GM21447 (cell line): Measurements from ENCODE around the gene THSD7B.
A peak's percentile ranks its signal among the peaks of the same experiment; 100 is the strongest.

ENCODE experiments used
- ATAC-seq: cut with Tn5 transposase; IDR thresholded peaks from one replicate; pipeline ENCODE4 v1.9.1; 2021; ENCODE audit not compliant: unreplicated experiment

Gene THSD7B

DNA sequence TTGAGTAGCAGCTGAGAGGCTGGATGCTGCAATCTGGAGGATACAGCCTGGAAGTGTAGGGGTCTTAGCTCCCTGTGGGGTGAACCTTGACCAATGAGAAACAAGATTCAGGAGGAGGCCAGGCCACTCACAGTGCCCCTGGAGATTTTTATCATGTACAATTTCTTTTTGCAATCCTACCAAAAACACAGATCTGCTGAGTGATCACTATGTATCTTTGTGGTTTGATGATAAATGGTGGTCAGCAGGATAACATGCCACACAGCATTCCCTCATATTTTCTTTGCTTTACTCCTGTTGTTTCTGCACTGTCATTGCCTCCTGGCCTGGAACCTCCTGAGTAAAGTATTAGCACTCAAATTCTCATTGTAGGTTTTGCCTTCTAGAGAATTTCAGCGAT, 357.9 kb downstream of the THSD7B start:
- ATAC-seq = no peak

DNA sequence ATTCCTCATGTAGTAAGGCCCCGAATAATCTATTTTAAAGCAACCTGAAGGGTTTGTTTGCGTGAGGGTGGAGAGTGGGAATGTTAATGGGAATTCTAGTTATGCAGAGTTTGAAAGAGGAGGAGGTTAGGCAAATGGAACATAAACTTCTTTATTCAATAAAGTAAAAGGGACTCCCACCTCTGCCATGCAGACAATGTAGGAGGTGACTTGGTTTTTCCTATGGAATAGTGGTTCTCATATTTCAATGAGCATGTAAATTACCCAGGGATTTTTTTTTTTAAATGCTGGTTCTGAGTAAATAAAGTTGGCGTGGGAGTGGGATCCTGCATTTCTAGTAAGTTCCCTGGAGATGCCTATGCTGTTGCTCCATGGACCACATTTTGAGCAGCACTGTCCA, 367.9 kb downstream of the THSD7B start:
- ATAC-seq = no peak

DNA sequence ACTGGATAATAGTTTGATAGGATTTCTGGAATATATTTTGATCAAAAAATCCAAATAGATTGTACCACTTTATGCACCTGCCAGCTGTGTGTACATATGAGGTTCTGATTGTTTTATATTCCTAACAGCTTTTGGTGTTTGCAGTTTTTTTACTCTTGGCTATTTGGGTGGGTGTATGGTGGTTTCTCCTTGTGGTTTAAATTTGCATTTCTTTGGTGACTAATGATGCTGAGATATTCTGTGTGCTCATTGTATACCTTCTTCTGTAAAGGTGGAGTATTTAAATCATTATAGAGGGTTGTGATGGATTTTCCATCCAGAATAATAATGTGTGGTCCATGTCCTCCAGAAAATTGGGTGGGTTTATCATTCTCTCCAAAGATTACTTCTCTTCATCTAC, 372.9 kb downstream of the THSD7B start:
- no peak for ATAC-seq

DNA sequence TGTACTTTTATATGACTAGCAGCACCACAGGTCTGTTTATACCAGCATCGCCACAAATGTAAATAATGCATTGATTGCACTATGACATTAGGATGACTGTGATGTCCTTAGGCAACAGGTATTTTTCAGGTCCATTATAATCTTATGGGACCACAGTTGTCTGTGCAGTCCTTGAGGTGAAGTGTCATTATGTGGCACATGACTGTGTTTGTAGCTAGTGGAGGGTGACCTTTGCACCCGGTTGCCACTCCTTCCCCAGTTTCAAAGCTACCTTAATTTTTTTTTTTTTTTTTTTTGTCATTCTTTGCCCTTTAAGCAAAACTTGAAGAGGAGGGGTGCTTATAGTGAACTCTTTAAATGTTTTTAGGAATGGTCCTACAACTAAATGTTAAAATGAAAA, 386.4 kb downstream of the THSD7B start:
- no peak for ATAC-seq

DNA sequence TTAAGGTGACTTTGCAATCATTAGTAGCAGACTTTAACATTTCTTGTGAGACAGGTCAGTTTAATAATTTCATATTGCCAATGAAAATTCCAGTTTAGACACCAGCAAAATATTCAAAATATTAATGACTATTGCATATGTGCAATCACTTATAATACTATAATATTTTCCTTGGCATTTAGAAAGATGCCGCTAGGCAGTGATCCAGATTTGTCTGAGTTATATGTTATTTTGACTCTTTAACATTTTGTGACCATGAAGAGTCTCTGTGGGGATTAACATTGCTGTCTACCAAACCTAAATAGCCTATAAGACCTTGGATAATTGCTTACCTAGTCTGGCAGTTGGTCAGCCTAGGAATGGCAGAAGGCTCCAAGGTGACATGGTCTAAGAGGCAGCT, 389.6 kb downstream of the THSD7B start:
- ATAC-seq = no peak

DNA sequence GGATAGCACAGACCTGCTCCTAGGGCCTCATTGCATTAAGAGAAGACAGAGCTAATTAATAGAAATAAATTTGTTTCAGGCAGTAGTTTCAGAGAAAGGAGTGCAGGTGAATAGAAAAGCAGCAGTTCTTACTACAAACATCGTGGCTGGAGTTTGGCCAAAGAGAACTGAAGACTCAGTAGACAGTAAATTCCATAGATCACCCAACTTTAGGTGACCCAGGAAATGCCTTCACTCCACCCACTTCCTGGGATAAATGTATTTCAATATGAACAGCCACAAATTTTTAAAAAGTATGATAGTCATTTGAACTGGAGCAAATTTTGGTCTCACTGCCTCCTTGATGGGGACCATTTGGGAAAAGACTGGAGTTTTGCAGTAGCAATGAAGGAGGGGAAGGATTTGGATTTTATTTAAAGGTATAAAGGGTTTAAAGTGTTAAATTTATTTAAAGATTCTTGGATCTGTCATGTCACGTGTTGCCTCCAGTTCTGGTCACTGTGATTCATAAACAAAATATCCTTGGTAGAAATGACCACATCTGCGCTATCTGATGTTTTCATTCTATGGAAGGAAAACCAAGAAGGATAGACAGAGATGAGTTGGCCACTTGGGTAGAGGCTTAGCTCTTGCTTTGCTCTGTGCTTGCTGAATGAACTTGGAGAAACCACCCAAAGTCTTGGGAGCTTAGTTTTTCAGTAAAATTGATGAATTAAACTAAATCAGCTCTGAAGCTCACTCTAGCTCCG, 390.2 kb downstream of the THSD7B start:
- no peak for ATAC-seq

DNA sequence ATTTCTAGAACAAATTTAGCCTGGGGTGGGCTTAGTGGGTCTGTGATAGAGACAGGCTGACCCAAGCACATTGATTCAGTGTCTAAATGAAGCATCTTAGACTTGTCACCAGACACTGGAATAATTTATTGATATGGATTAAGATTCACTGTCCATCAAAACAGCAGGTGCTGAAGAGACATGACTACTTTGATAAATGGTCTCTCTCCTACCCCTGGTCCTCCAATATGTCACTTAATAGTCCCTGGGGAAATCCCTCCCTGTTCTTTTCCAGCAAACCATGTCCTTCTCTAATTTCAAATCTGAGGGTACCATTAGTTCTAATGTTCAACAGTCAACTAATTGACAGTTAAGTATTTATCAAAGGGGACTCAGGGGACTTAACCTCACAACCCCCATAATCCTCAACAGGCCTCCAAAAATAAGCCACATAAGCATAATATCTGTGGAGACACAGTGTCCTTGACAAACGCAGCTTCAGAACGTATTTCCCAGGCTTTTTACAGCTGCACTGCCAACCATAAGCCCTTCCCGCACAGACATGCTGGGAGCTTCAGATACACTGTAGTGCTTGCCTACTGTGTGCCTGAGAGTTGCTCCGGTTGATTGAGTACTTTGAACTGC, 391.0 kb downstream of the THSD7B start:
- no peak for ATAC-seq

DNA sequence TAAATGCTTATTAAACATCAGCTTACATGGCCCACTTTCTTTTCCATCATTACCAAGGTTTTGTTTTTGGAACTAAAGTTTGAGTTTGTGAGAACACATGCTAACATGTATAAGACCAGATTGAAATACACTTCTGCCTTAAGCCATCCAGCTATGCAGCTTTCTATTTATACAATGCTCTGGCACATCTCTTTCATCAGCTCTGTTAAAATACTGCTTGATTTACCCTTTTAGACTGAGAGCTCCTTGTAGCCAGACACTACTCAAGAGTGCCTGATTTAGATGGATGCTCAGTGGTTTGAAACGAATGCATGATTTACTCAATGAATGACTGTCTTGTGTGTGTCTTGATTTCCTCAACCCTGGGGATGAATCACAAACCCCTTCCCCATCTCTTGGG, 392.5 kb downstream of the THSD7B start:
- ATAC-seq = no peak

DNA sequence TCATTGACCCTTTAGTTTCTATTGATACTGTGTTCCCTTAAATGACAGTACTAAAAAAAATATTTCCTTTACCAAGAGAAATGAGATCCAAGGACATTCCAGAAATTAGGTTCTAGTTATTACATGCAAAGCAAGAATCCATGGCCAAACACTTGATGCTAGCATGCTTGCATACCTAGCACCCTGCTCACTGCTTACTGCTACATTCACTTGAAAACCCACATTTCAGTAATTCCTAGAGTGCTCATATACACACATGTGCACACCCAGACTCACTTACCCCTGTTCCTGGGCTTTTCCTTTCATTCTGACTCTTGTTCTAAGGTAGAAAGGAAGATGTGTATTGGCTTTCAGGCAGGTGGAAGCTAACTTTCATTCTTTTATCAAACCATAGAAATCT, 395.9 kb downstream of the THSD7B start:
- no peak for ATAC-seq

DNA sequence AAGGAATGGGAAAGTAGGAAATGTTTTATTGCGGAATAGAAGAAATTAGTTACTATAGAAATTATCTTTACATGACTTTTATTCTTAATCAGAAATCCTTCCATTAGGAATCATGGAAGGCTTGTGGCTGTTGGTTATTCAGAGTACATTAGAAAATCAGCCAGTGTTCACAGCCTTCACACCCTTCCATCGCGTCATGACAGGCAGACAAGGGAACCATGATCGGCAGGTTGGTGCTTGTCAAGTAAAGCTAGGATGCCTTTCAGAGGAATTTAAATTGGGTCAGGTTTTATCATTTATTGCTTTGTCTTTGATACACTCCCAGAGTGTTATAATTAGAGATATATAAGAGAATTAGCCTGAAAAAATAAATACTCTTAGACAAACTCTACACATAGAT, 400.6 kb downstream of the THSD7B start:
- no peak for ATAC-seq

DNA sequence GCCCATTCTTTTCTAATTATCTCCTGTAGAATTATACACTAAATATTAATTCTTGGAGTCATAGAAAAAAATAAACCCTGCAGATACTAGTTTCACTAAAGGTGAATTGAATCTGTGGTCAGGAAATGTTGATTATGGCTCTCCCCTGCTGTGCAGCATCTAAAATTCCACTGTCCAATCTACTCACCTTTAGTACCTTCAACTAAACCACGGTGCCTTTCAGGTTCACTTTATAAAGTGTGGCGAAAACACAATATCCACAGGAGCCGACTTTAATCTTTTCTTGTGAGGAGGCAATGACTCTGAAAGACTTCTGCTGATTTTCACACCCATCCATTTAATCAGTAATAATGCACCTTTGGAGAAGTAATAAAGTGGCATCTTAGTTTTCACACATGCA, 402.3 kb downstream of the THSD7B start:
- no peak for ATAC-seq

DNA sequence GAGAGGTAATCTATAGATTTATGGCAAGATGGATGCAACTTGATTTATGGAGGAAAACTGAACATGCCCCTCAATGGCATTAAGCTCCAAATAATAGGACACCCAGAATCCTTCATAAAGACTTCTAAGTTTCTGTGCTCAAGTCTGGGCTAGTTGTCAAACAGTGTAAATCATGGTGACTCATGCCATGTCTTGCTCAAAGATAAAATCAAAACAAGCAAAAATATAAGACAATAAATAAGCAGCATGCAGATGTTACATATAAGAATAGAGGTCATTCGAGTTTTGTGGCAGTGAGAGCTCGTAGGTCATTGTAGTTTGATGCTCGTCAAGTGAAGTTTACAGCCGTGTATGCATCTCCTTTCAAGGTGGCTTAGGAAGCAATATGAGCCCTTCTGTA, 403.2 kb downstream of the THSD7B start:
- ATAC-seq = no peak

DNA sequence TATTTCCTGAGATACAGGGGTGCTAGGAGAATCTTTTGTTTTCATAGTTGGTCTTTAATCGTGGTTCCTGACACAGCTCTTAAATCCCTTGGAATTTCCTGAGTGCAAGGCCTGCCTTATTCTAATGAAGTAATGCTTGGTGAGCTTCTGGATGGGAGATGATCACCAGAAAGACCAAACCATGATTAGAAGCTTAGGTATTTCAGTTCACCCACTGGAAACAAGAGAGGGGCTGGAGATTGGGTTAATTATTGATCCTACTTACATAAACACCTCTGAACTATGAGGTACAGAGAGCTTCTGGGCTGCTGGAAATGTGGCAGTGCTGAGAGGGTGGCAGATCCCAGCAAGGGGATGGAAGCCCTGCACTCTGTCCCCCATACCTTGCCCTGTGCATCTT, 406.8 kb downstream of the THSD7B start:
- no peak for ATAC-seq

DNA sequence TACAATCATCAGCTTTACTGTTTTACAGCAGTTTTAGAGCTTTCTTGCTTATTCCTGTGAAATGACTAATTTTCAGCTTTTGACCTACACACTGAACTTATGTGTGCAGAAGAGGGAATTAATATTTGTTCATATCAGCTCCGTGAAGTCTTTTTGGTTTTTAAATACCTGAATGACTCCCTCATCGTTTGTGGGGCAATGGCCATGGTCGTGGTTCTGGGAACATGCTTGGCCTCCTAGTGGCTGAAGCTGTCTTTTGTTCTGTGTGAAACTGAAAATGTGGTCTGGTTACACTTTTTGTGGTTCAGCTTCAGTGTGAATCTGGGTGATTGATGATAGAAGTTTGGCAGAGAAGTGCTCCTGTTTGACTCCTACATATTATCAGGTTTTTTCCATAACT, 408.1 kb downstream of the THSD7B start:
- peak; percentile 81 for ATAC-seq

DNA sequence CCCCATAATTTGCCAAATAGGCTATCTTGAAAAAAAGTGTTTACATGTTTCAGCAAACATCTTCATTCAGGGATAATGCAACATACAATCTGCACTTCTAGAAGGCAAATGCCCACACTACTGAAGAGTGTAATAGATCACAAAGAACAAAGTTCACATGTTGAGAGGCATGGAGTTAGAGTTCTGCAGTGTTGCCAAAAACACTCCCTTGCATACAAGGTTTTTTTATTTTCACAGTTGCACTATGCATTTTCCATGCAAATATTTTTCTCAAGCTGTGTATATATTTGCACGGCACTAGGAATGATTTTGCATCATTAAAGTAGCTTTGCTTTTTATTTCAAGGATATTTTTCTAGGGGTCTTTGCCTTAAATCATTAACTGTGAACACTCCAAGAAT, 409.9 kb downstream of the THSD7B start:
- ATAC-seq = no peak

DNA sequence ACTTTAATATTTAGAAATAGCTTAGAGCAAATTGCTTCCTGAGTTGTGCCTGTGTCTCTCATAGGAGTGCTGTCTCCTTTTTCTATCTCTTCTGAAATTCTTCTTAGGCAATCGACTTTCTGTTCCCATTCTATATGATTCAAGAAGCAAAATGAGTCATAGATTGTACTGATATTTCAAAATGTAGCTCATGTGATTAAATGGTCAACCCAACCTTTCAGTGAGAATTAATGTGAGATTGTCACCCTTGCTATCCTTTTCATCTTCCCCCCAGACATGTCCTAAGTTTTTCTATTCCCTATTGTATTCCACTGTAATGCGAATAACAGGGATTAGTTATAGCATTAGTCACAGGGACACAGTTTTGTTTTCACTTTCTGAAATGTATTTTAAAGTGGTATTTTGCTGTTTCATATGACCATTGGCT, 413.6 kb downstream of the THSD7B start:
- no peak for ATAC-seq

DNA sequence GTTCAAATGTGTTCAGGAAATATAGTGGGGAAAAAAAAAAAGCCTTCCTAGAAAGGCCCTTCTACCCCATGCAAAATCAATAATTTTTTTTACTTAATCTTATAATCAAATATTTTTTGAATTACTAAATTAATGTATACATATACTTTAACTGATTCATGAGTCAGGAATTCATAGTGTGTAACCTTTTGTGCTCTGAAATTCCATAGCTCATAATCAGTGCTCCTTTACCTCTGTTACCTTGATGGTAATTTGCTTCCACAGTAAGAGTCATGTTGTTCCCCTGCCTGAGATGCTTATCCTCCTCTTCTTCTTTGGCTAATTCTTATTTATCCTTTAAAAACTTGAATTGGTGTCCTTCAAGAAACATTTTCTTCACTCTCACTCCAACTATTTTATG, 414.2 kb downstream of the THSD7B start:
- no peak for ATAC-seq

DNA sequence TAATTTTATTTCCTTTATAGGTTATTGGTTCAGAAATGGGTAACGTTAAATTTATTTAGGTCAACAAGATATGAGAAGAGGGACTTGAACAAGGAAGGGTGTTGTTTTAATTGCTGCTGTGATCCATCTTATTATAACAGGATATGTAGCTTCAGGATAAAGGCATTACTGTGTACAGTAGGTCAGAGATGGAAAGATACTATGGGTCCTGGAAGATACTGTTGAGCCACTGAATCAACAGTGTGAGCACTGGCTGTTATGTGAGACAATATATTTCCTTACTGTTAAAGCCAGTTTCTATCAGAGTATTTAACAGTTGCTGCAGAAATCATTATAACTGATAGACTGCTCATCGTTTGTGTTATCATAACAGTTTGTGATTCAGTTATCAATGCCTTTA, 414.7 kb downstream of the THSD7B start:
- no peak for ATAC-seq

DNA sequence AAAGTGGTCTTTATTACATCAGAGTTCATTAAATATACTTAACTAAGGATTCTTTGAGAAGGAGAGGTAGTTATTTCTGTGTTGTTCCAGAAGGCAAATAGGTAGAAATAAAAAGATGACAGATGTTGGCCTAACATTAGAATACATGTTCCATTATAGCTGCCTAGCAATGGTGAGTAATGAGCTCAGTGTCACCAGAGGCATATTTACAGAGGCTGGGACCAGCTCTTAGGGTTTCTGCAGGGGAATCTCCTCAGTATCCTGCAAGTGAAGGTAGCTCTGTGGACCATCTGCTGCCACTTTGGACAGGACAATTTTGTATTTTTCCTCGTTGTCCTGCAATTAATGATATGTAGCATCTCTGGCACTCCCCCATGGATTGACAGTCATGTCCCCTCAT, 416.0 kb downstream of the THSD7B start:
- ATAC-seq = no peak

DNA sequence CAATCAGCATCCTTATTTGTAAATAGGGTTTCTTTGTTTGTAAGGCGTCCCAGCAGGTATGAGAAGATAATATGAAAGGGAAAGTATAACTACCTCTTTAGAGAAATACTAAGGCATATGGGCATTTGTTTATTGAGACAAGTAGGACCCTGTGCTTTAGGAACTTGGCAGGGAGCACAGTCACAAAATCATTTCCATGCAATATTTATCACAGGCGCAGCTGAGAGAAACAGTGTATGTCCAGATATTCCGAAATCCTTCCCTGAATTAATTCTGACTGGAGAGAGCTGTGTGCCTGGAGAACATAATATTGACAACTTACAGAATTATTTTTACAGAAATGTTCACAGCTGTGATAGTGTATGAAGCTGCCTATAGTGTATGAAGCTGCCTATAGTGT, 416.7 kb downstream of the THSD7B start:
- no peak for ATAC-seq

DNA sequence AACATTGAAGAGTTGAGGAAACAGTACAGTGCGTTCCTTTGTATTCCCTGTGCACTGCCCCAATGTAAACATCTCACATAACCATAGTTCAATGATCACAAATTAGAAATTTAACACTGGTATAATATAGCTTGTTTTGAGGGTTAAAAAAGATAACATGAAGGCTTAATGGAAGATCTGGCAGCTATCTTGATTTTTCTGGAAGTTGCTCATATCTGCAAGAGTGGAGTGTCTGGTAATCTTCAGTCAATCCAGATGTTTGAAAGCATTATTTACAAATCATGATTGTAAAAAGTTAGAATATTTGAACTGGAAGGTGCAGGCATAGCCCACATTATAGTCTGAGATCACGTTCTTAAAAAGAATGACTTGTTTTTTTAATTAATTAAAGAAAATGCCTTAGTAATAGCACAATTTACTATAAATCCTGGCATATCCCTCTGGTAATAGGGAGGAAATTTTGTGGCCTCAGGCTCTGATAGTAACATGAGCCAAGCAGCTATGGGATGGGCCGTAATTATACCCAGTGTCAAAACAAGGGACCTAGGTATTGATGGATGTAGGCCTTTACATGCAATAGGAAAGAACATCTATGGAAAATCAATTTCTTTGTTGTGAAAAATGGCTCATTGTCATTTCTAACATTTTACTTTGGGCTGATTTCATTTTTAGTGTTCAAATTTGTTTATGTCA, 418.0 kb downstream of the THSD7B start:
- no peak for ATAC-seq

DNA sequence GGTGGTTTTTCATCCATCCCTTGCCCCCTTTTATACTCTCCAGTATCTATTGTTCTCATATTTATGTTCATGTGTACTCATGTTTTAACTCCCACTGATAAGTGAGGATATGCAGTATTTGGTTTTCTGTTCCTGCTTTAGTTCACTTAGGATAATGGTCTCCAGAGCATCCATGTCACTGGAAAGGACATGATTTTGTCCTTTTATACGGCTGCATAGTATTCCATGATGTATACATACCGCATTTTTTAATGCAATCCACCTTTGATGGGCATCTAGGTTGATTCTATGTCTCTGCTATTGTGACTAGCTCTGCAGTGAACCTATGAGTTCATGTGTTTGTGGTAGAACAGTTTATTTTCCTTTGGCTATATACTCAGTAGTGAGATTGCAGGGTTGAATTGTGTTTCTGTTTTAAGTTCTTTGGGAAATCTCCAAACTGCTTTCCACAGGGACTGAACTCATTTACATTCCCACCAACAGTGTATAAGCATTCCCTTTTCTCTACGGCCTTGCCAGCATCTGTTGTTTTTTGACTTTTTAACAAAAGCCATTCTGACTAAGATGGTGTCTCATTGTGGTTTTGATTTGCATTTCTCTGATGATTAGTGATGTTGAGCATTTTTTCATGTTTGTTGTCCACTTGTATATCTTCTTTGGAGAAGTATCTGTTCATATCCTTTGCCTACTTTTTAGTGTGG, 420.2 kb downstream of the THSD7B start:
- no peak for ATAC-seq
